Measurements from ENCODE around the gene NPDC1.
"Not testable (repeated sequence)": the region's sequence is repeated elsewhere in the genome, so short reads cannot be mapped to it uniquely, and the experiment has no call there.

NPDC1 gene

DNA sequence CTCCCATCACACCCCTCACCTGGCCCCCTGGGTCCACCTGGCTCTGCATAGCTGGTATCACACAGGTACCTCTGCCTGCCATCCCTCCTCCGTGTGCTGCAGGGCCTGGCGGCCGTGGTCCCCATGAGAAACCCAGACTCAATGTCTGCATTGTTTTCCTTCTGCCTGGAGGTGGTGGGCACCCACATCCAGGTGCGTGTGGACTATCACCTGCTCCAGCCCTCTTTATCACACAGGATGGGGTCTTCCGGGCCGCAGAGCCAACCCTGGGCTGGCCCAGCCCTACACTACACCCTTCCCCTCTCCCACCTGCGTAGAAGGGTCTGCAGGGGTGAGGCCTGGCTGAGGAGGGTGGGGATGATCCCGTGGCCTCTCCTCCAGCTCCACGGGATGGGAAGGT lies 7.1 kb downstream of the NPDC1 start:
- no peak for DNase-seq

DNA sequence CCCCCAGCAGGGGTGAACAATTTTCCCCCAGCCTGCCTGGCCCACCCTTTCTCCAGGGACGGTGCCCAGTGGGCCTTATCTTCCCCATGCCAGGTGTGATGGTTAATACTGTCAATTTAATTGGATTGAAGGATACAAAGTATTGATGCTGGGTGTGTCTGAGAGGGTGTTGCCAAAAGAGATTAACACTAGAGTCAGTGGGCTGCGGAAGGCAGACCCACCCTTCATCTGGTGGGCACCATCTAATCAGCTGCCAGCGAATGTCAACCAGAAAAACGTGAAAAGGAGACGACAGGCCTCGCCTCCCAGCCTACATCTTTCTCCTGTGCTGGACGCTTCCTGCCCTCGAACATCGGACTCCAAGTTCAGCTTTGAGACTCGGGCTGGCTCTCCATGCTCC lies 8.5 kb downstream of the NPDC1 start:
- DNase-seq = no peak

- DNase-seq = no peak
Measured at GRCh38 chr9:137037035-137037434, 8.9 kb downstream of the NPDC1 start.

DNA sequence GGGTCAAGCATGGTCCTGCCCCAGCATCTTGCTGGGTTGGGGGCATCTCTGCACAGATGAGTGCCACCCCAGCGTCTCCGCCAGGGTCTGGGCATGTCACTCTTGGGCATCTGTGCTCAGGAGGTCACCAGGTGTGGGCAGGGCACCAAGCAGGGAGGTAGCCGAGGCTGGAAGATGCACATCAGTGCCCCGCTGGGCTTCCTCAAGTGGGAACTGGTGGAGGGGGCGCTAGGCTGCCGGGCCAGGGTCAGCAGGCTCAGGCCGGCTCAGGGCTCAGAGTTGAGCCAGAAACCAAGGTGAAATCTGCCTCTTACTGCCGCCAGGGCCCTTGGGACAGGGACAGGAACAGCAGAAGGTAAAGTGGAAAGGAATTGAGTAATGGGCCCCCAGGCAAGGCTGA lies 10.0 kb downstream of the NPDC1 start:
- no peak for DNase-seq

DNA sequence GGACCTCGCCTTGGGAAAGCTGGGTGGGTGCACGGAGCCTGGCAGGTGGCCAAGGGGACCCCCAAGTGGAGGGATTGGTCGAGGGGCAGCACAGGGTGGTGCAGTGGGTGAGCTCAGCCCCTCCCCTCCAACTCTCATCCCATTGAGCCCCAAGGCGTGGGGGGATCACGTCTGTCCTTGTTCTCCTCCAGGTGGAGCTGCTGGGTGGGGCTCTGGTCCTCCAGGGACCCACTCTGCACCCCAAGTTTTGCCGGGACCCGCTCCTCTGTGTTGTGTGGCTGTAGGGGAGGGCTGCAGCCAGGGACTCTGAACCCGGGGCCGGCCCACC lies 10.5 kb downstream of the NPDC1 start:
- DNase-seq = no peak

DNA sequence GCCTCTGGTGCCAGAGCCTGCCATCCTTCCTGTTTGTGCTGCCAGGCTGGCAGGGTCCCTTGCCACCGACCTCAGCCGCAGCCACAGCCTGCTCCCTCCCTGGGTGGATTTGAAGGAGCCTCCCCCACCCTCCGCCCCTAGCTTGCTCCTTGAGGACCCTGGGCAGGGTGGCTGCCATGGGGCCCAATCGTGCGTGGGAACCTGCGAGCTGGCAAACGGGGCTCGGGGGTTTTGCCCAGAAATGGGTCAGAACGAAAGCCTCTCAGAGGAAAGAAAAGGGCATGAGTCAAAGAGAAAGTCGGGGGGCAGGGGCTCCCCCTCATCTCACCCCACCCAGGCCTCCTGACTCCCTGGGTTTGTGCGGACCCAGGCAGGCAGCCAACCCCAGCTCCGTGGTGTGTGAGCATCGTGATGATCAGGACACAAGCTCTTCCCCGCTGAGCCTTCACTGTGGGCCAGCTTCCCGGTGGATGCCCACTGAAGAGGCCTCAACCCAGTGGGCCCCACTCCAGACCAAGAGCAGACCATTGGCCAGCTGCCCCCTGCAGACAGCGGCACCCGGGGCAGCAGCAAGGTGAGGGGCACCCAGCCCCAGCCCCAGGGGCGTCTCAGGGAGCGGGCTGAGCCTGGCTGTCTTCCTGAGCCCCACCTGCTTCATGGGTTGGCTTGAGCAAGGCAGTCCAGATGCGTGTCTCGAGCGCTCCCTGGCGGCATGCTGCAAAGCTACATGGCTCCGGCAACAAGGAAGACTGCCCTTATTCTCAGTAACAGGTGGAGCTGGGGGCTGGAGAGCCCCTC lies 11.1 kb downstream of the NPDC1 start:
- peak; percentile 87 for DNase-seq

DNA sequence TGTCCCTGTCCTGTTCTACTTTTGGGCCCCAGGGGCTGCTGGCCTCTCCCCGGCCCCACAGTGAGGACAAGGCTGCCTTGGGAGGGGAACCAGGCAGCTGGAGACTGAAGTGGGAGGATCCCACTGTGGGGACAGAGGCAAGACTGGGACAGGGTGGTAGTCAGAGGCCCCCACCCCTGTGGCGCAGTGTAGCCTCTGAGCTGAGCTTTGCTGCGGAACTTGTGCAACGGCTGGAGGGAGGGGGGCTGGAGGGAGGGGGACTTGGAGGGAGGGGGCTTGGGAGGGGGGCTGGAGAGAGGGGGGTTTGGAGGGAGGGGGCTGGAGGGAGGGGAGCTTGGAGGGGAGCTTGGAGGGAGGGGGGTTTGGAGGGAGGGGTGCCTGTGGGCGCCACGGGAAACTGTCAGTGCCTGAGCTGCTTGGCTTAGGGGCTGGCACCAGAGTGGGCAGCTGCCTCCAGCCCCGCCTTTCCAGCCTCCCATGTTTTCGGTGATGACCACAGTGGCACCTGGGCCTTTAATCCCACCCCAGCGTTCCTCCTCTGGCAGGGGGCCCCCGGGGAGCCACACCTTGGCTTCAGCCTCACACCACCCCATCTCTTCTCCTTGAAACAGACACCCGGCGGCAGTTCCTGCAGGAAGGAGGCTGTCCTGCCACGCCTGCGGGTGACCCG lies 11.8 kb downstream of the NPDC1 start:
- DNase-seq = no peak

DNA sequence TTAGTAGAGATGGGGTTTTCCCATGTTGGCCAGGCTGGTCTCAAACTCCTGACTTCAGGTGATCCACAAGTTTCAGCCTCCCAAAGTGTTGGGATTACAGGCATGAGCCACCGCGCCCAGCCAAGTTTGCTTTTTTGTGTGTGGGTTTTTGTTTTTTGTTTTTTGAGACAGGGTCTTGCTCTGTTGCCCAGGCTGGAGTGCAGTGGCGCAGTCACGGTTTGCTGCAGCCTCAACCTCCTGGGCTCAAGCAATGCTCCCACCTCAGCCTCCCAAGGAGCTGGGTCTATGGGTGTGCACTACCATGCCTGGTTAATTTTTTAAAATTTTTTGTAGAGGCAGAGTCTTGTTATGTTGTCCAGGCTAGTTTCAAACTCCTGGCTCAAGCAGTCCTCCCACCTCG lies 12.5 kb downstream of the NPDC1 start:
- DNase-seq = not testable (repeated sequence)

DNA sequence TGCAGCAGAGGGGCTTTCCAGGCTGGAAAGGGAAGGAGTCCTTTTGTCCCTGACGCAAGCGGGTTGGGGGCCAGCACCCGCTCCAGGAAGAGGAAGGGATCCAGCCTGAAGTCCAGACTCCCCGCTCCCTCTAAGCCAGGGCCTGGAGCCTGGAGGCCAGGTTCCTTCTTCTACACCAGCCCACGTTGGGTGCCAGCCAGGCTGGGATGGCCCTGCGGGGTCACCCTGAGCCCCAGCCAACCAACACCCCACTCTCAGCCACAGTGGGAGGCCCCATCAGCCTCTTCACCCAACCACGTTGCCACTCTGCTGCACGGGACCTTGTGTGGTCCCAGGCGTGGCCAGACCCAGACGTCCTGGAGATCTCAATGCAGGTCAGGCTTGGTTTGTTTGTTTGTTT lies 13.1 kb downstream of the NPDC1 start:
- DNase-seq = no peak

DNA sequence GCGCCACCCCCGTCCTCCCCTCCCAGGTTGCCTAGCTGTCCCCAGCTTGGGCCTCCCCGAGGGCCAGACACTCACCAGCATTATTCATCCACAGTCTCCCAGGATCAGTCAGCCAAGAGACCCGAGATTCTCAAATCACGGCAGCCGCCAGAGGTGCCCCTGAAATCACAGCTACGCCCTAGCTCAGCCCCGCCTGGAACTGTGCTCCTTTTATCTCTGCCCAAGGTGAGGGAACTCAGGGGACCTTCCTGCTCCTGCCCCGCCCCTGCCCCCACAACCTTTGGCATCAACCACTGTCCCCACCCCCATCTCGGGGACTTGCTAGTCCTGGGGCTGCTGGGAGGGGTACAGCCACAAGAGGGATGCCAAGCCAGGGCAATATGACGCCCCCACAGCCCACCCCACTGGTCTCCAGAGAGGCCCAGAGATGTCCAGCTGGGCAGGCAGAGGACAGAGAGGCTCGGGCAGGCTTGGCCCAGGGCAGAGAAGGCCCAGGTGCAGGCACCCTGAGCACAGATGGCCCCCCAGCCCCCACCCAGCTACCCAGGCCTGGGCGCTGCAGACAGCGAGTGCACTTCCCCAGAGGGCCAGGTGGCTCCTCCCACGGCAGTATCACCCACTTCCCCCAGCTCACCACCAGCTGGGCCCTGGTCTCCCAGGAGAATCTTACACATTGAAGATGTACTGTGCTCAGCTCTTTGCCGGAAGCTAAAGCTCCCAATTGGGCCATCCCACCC lies 13.9 kb downstream of the NPDC1 start, which contains the start of gene FUT7:
FUT7 (minus strand) TSS at position 185 of the 737 bp plus-strand sequence; CDS start at position 88, 97 bp downstream.
- no peak for DNase-seq

GRCh38 chr9:137030538-137031527 lies 15.1 kb downstream of the NPDC1 start:
- DNase-seq = no peak

DNA sequence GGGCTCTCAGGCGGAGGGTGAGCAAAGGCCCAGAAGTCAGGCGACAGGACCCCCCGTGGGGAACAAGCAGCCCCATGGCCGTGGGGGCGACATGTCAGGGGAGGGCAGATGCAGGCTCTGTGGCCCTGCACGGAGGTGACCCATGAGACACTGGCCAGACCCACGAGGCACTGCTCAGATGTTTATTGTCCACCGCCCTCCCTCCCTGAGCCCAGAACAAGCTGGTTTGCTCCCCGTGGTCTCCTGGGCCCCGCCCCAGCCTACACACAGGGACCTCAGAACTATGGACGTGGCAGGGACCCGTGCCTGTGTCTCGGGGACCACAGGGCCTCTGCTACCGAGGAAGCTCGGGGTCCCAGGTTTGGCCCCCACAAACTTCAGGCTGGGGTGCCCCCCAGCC lies 16.0 kb downstream of the NPDC1 start:
- no peak for DNase-seq

DNA sequence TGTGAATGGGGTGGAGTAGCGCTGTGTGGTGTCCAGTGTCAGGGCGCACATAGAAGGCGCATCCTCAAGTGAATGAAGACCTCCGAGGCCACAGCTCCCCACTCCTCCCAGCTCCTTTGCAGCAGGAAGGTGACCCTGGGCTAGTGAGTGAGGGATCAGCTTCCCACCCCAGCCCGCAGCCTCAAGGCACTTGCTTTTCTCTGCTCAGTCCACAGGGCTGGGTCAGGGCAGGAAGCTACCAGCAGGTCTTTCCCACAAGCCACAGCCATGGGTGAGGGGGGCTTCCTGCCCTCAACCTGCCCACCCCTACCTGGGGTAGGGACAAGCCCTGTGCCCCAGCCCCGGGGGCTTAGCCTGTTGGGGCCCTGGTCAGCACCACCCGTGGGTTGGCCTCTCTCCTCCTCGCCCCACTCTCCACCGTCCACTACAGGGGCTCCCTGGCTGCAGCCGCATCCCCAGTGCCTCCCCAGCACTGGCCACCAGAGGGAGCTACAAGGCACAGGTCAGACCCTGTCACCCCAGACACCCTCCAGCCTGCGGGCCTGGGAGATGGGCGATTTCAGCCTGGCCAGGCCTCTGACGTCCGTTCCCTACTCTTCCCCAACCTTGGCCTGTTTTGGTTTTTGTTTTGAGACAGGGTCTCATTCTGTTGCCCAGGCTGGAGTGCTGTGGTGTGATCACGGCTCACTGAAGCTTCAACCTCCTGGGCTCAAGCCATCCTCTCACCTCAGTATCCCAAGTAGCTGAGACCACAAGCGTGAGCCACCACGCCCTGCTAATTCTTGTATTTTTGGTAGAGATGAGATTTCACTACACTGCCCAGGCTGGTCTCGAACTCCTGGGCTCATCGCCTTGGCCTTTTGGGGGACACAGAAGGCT lies 16.7 kb downstream of the NPDC1 start:
- peak; percentile 73 for DNase-seq

GRCh38 chr9:137028263-137029057 lies 17.5 kb downstream of the NPDC1 start:
- peak; percentile 60 for DNase-seq

- DNase-seq = peak; percentile 54
Measured at GRCh38 chr9:137027369-137028262, 18.4 kb downstream of the NPDC1 start, which contains the start of gene ABCA2. ABCA2 (minus strand) TSS chr9:137028237; CDS start chr9:137028140, 97 bp downstream.

DNA sequence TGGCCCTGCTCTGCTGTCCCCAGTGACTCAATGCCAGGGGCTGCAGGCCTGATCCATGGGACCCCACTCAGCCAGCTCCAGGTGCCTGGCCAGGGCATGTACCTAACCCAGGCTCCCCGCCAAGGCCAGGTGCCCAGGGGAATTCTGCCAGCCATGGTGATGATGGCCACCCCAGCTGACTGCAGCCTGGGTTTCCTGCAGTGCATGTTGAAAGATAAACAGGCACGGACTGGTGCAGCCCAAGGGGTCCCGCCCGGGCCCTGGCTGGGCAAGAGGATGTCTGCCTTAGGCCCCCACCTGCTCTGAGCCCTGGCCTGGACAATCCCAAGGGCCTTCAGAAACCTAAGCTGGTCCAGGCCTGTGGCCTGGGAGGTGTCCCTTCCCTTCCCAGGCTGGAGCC lies 19.1 kb downstream of the NPDC1 start:
- DNase-seq = no peak

DNA sequence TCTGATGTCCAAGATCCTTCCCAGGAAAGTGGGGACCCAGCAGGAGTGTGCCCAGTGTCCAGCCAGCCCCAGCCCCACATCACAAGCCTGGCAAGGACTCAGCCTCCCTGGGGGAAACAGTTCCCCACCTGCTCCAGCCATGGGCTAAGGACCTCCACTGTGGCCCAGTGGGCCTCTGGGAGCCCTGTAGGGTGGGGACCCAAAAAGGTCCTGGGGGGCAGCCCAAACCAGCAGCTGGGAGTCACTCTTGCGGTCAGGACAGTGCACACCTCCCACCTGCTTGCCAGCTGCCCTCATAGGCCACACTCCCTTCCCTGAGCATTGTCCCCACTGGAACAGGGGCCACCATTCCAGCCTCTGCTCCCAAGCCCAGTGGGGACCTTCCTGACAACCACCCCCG lies 19.6 kb downstream of the NPDC1 start:
- DNase-seq = no peak

DNA sequence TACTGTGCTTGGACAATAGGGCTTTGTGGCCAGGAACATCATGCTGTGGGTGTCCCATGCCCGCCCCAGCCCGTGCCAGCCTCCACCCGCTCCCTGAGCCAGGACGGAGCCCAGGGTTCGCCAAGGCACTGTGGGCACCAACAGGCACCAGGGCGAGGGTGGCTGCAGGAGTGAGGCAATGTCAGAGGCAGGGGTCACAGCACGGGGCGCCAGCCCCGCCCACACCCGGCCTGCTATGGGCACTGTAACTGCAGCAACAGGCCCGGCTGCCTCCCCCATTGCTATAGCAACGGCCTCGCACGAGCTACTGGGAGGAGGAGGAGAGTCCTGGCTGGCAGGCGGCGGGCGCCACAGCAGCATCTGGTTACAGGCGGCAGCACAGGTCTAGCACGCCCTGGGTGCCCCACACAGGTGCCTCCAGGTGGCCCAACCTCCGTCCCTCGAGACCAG lies 20.4 kb downstream of the NPDC1 start:
- no peak for DNase-seq

GRCh38 chr9:137023583-137023991 lies 22.4 kb downstream of the NPDC1 start:
- no peak for DNase-seq

Data from right hindlimb (tissue), 1 donor.